ENCODE results near the gene CCDC195.
"Not testable (repeated sequence)": the region's sequence is repeated elsewhere in the genome, so short reads cannot be mapped to it uniquely, and the experiment has no call there.

DNA sequence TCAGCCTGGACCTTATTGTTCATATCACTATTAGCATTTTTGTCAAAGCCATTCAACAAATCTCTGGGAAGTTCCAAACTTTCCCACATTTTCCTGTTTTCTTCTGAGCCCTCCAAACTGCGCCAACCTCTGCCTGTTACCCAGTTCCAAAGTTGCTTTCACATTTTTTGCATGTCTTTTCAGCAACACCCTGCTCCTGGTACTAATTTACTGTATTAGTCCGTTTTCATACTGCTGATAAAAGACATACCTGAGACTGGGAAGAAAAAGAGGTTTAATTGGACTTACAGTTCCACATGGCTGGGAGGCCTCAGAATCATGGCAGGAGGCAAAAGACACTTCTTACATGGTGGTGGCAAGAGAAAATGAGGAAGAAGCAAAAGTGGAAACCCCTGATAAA lies 52.8 kb downstream of the CCDC195 start:
- TF ChIP-seq, protein P1, sequence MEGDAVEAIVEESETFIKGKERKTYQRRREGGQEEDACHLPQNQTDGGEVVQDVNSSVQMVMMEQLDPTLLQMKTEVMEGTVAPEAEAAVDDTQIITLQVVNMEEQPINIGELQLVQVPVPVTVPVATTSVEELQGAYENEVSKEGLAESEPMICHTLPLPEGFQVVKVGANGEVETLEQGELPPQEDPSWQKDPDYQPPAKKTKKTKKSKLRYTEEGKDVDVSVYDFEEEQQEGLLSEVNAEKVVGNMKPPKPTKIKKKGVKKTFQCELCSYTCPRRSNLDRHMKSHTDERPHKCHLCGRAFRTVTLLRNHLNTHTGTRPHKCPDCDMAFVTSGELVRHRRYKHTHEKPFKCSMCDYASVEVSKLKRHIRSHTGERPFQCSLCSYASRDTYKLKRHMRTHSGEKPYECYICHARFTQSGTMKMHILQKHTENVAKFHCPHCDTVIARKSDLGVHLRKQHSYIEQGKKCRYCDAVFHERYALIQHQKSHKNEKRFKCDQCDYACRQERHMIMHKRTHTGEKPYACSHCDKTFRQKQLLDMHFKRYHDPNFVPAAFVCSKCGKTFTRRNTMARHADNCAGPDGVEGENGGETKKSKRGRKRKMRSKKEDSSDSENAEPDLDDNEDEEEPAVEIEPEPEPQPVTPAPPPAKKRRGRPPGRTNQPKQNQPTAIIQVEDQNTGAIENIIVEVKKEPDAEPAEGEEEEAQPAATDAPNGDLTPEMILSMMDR (IDR thresholded peaks at IDR 0.05), result not testable (repeated sequence)
- TF ChIP-seq POLR2A (IDR thresholded peaks at IDR 0.05), result not testable (repeated sequence)

Measured in Peyer's patch (tissue), 4 donors.